Endothelial cell of umbilical vein (primary cell): ENCODE data around the gene FXYD4.

Source experiments
- CTCF ChIP-seq, 2 donors: IDR thresholded peaks; 1 replicate in 1 of 2; 2 replicates in 1 of 2; pipeline ENCODE4 v1.5.1; 2011; ENCODE audit warnings: low read length in 2 of 2, mild to moderate bottlenecking in 2 of 2, moderate library complexity in 2 of 2, control low read depth in 1 of 2, inconsistent platforms in 1 of 2, low read depth in 1 of 2; ENCODE audit not compliant: insufficient read depth in 1 of 2; ENCODE audit errors: extremely low read depth in 1 of 2
- EZH2 ChIP-seq: IDR thresholded peaks from 2 replicates; pipeline ENCODE4 v1.6.1; 2012; ENCODE audit warnings: borderline replicate concordance, low read depth, mild to moderate bottlenecking, moderate library complexity, low read length, inconsistent platforms; ENCODE audit not compliant: severe bottlenecking
- POLR2A ChIP-seq: IDR thresholded peaks from 2 replicates; pipeline ENCODE4 v1.6.1; 2012; ENCODE audit warnings: low read depth, mild to moderate bottlenecking, control low read depth, low read length

GRCh38 chr10:43384252-43385221 is 13.1 kb downstream of the FXYD4 start:
- TF ChIP-seq CTCF (IDR thresholded peaks at IDR 0.05; ENCODE audit: extremely low read depth in 1 of 2, insufficient read depth in 1 of 2, low read depth in 1 of 2, low read length in 2 of 2): no peak
- TF ChIP-seq POLR2A: peak; percentile 58
- TF ChIP-seq EZH2: no peak
